ENCODE results near the gene CIRBP.

The CIRBP gene

GRCh38 chr19:1279782-1280341 is 10.7 kb downstream of the CIRBP start:
- H3K56ac ChIP-seq (ENCODE audit: low read length) = no peak overlapping the region
- no peak overlapping the region for H2BK5ac ChIP-seq (ENCODE audit: low read length)
- peaks cover 3% of the 10 kb centered on the region for H3K36me3 ChIP-seq (ENCODE audit: control insufficient read depth, insufficient read depth, low read length)
- H3K79me1 ChIP-seq (ENCODE audit: low read length) = peaks cover 5% of the 10 kb centered on the region
- H3K4me3 ChIP-seq (ENCODE audit: low read length) = no peak overlapping the region
- H3K4me2 ChIP-seq (ENCODE audit: low read length) = no peak overlapping the region
- H2AK5ac ChIP-seq (ENCODE audit: low read length) = no peak overlapping the region
- H3K27ac ChIP-seq (ENCODE audit: low read depth, low read length) = no peak overlapping the region
- no peak overlapping the region for H4K8ac ChIP-seq (ENCODE audit: low read depth, low read length)
- no peak overlapping the region for H3K18ac ChIP-seq (ENCODE audit: low read length)
- no peaks in the 10 kb centered on the region for H3K4me1 ChIP-seq (ENCODE audit: control insufficient read depth, low read depth, low read length)
- H2BK120ac ChIP-seq (ENCODE audit: low read depth, low read length) = no peak overlapping the region
- peaks cover 7% of the 10 kb centered on the region for H3K79me2 ChIP-seq (ENCODE audit: control insufficient read depth, insufficient read depth, low read length)
- no peak overlapping the region for H3K4ac ChIP-seq (ENCODE audit: low read depth, low read length)
- H3K27me3 ChIP-seq (ENCODE audit: insufficient read depth, low read length, poor library complexity) = no peaks in the 10 kb centered on the region
- no peak overlapping the region for H4K5ac ChIP-seq (ENCODE audit: low read length)
- no peak overlapping the region for H3K9ac ChIP-seq (ENCODE audit: low read length)
- WGBS (ENCODE audit: extremely low coverage, insufficient coverage, low lambda C conversion rate) = no CpG with 5 or more reads among the region's 10 CpGs
- peak; percentile 85 for DNase-seq
- no peak overlapping the region for H2BK15ac ChIP-seq (replicated peaks; ENCODE audit: low read depth)
- H3K23ac ChIP-seq (ENCODE audit: low read length) = no peak overlapping the region

GRCh38 chr19:1280636-1281568 is 11.8 kb downstream of the CIRBP start:
- Histone ChIP-seq H3K79me2 (ENCODE audit: control insufficient read depth, insufficient read depth, low read length) (peaks cover 7% of the 10 kb centered on the region), H2AK5ac (ENCODE audit: low read length) (no peak overlapping the region), H2BK120ac (ENCODE audit: low read depth, low read length) (no peak overlapping the region), H2BK5ac (ENCODE audit: low read length) (no peak overlapping the region), H3K27me3 (ENCODE audit: insufficient read depth, low read length, poor library complexity) (no peaks in the 10 kb centered on the region), H3K27ac (ENCODE audit: low read depth, low read length) (no peak overlapping the region), H3K4me2 (ENCODE audit: low read length) (no peak overlapping the region), H3K36me3 (ENCODE audit: control insufficient read depth, insufficient read depth, low read length) (peaks cover 3% of the 10 kb centered on the region), H3K79me1 (ENCODE audit: low read length) (peaks cover 5% of the 10 kb centered on the region), H3K4me3 (ENCODE audit: low read length) (no peak overlapping the region), H2BK15ac (replicated peaks; ENCODE audit: low read depth) (no peak overlapping the region), H3K4me1 (ENCODE audit: control insufficient read depth, low read depth, low read length) (no peaks in the 10 kb centered on the region), H3K18ac (ENCODE audit: low read length) (no peak overlapping the region), H3K4ac (ENCODE audit: low read depth, low read length) (no peak overlapping the region), H4K5ac (ENCODE audit: low read length) (no peak overlapping the region), H3K9ac (ENCODE audit: low read length) (no peak overlapping the region), H3K56ac (ENCODE audit: low read length) (no peak overlapping the region), H3K23ac (ENCODE audit: low read length) (no peak overlapping the region), H4K8ac (ENCODE audit: low read depth, low read length) (no peak overlapping the region)
- no CpG with 5 or more reads among the region's 53 CpGs for WGBS (ENCODE audit: extremely low coverage, insufficient coverage, low lambda C conversion rate)
- no peak for DNase-seq

- Histone ChIP-seq H3K56ac (ENCODE audit: low read length) (no peak overlapping the region), H3K23ac (ENCODE audit: low read length) (no peak overlapping the region), H3K79me2 (ENCODE audit: control insufficient read depth, insufficient read depth, low read length) (peaks cover 1% of the 10 kb centered on the region), H2AK5ac (ENCODE audit: low read length) (no peak overlapping the region), H3K79me1 (ENCODE audit: low read length) (peaks cover 2% of the 10 kb centered on the region), H3K4me2 (ENCODE audit: low read length) (no peak overlapping the region), H2BK15ac (replicated peaks; ENCODE audit: low read depth) (no peak overlapping the region), H3K9ac (ENCODE audit: low read length) (no peak overlapping the region), H3K18ac (ENCODE audit: low read length) (no peak overlapping the region), H3K36me3 (ENCODE audit: control insufficient read depth, insufficient read depth, low read length) (peaks cover 3% of the 10 kb centered on the region), H3K4me3 (ENCODE audit: low read length) (no peak overlapping the region), H3K27me3 (ENCODE audit: insufficient read depth, low read length, poor library complexity) (no peaks in the 10 kb centered on the region), H3K4me1 (ENCODE audit: control insufficient read depth, low read depth, low read length) (no peaks in the 10 kb centered on the region), H2BK120ac (ENCODE audit: low read depth, low read length) (no peak overlapping the region), H4K5ac (ENCODE audit: low read length) (no peak overlapping the region), H4K8ac (ENCODE audit: low read depth, low read length) (no peak overlapping the region), H3K27ac (ENCODE audit: low read depth, low read length) (no peak overlapping the region), H3K4ac (ENCODE audit: low read depth, low read length) (no peak overlapping the region), H2BK5ac (ENCODE audit: low read length) (no peak overlapping the region)
- WGBS (ENCODE audit: extremely low coverage, insufficient coverage, low lambda C conversion rate) = no CpG with 5 or more reads among the region's 15 CpGs
- no peak for DNase-seq
Measured at GRCh38 chr19:1281569-1282287, 12.6 kb downstream of the CIRBP start.

- WGBS (ENCODE audit: extremely low coverage, insufficient coverage, low lambda C conversion rate) = no CpG with 5 or more reads among the region's 18 CpGs
Measured at GRCh38 chr19:1282588-1283206, 13.6 kb downstream of the CIRBP start.

GRCh38 chr19:1283207-1283916 is 14.2 kb downstream of the CIRBP start:
- DNase-seq = no peak
- H4K8ac ChIP-seq (ENCODE audit: low read depth, low read length) = no peak overlapping the region
- no peak overlapping the region for H3K4ac ChIP-seq (ENCODE audit: low read depth, low read length)
- no peak overlapping the region for H2BK5ac ChIP-seq (ENCODE audit: low read length)
- H2AK5ac ChIP-seq (ENCODE audit: low read length) = no peak overlapping the region
- H4K5ac ChIP-seq (ENCODE audit: low read length) = no peak overlapping the region
- H3K79me2 ChIP-seq (ENCODE audit: control insufficient read depth, insufficient read depth, low read length) = no peaks in the 10 kb centered on the region
- peaks cover 3% of the 10 kb centered on the region for H3K36me3 ChIP-seq (ENCODE audit: control insufficient read depth, insufficient read depth, low read length)
- H3K4me2 ChIP-seq (ENCODE audit: low read length) = no peak overlapping the region
- H3K4me1 ChIP-seq (ENCODE audit: control insufficient read depth, low read depth, low read length) = no peaks in the 10 kb centered on the region
- no peak overlapping the region for H3K56ac ChIP-seq (ENCODE audit: low read length)
- H2BK120ac ChIP-seq (ENCODE audit: low read depth, low read length) = no peak overlapping the region
- no peak overlapping the region for H3K23ac ChIP-seq (ENCODE audit: low read length)
- H3K9ac ChIP-seq (ENCODE audit: low read length) = no peak overlapping the region
- no peak overlapping the region for H3K18ac ChIP-seq (ENCODE audit: low read length)
- no peak overlapping the region for H3K27ac ChIP-seq (ENCODE audit: low read depth, low read length)
- no peak overlapping the region for H2BK15ac ChIP-seq (replicated peaks; ENCODE audit: low read depth)
- WGBS (ENCODE audit: extremely low coverage, insufficient coverage, low lambda C conversion rate) = no CpG with 5 or more reads among the region's 29 CpGs
- H3K4me3 ChIP-seq (ENCODE audit: low read length) = no peak overlapping the region
- H3K27me3 ChIP-seq (ENCODE audit: insufficient read depth, low read length, poor library complexity) = no peaks in the 10 kb centered on the region
- no peaks in the 10 kb centered on the region for H3K79me1 ChIP-seq (ENCODE audit: low read length)

More at GRCh38 chr19:1282588-1283206, 13.6 kb downstream of the CIRBP start:
- Histone ChIP-seq H3K4ac (ENCODE audit: low read depth, low read length) (no peak overlapping the region), H3K4me3 (ENCODE audit: low read length) (no peak overlapping the region), H3K18ac (ENCODE audit: low read length) (no peak overlapping the region), H3K4me1 (ENCODE audit: control insufficient read depth, low read depth, low read length) (no peaks in the 10 kb centered on the region), H2BK15ac (replicated peaks; ENCODE audit: low read depth) (no peak overlapping the region), H2BK5ac (ENCODE audit: low read length) (no peak overlapping the region), H3K4me2 (ENCODE audit: low read length) (no peak overlapping the region), H3K27me3 (ENCODE audit: insufficient read depth, low read length, poor library complexity) (no peaks in the 10 kb centered on the region), H2AK5ac (ENCODE audit: low read length) (no peak overlapping the region), H4K5ac (ENCODE audit: low read length) (no peak overlapping the region), H4K8ac (ENCODE audit: low read depth, low read length) (no peak overlapping the region), H3K9ac (ENCODE audit: low read length) (no peak overlapping the region), H2BK120ac (ENCODE audit: low read depth, low read length) (no peak overlapping the region), H3K56ac (ENCODE audit: low read length) (no peak overlapping the region), H3K36me3 (ENCODE audit: control insufficient read depth, insufficient read depth, low read length) (peaks cover 3% of the 10 kb centered on the region), H3K79me2 (ENCODE audit: control insufficient read depth, insufficient read depth, low read length) (no peaks in the 10 kb centered on the region), H3K23ac (ENCODE audit: low read length) (no peak overlapping the region), H3K79me1 (ENCODE audit: low read length) (no peaks in the 10 kb centered on the region), H3K27ac (ENCODE audit: low read depth, low read length) (no peak overlapping the region)
- DNase-seq = no peak
